SK-N-SH (cell line): ENCODE measurements around the gene PSMG3. TPM values are rescaled to one million over a fixed set of nuclear protein-coding genes. Genes with fewer than 3 reads are reported as not detected.

Source experiments
- CTCF ChIA-PET: fragments of 300-600, 350-600 bp; formaldehyde crosslinking; extraction: SDS; loops from one replicate; lab custom pipeline; 2021; lab: Yijun Ruan, JAX
- POLR2A ChIA-PET: fragments of 350-600 bp; sonication (Branson Sonifier 250); formaldehyde crosslinking; extraction: SDS; loops from one replicate; lab custom pipeline; 2020; ENCODE audit warnings: antibody characterized with exemption, inconsistent platforms; lab: Yijun Ruan, JAX
- DNase-seq: peaks from one replicate; pipeline ENCODE4 v3.0.0; 2012
- H2AFZ ChIP-seq: fragments of 200-600 bp; sonication (generic); 2 replicates; pipeline ENCODE4 v1.8.1; 2016; ENCODE audit warnings: antibody characterized with exemption, mild to moderate bottlenecking, low read depth
- H3F3A ChIP-seq: fragments of 200-600 bp; sonication (generic); replicated peaks from 2 replicates; pipeline ENCODE3; 2016; ENCODE audit warnings: antibody characterized with exemption, mild to moderate bottlenecking; ENCODE audit not compliant: insufficient read depth
- H3K27ac ChIP-seq, 2 experiments: fragments of 200-500 bp in 1 of 2; fragments of 200-600 bp in 1 of 2; sonication (Bioruptor generic) in 1 of 2; sonication (generic), shearing (Covaris generic) in 1 of 2; 2 replicates each; pipeline versions ENCODE4 v1.5.1 to v1.6.1; 2014 to 2016; ENCODE audit warnings: low read depth in 2 of 2, inconsistent platforms in 1 of 2, low read length in 1 of 2, mild to moderate bottlenecking in 1 of 2, mixed read lengths in 1 of 2
- H3K27me3 ChIP-seq: fragments of 200-600 bp; sonication (generic), shearing (Covaris generic); 2 replicates; pipeline ENCODE4 v1.6.1; 2016; ENCODE audit warnings: mixed run types; ENCODE audit not compliant: insufficient read depth
- H3K36me3 ChIP-seq, 2 experiments: fragments of 200-500 bp in 1 of 2; fragments of 200-600 bp in 1 of 2; sonication (Bioruptor generic) in 1 of 2; sonication (generic) in 1 of 2; replicated peaks in 1 of 2; 2 replicates each; pipeline versions ENCODE3 to v1.5.1; 2014 to 2016; ENCODE audit warnings: low read length in 1 of 2, mild to moderate bottlenecking in 1 of 2; ENCODE audit not compliant: insufficient read depth in 2 of 2, control insufficient read depth in 1 of 2
- H3K4me1 ChIP-seq, 2 experiments: fragments of 200-500 bp in 1 of 2; fragments of 200-600 bp in 1 of 2; sonication (Bioruptor generic) in 1 of 2; sonication (generic), shearing (Covaris generic) in 1 of 2; 2 replicates each; pipeline versions ENCODE4 v1.5.1 to v1.6.1; 2014 to 2016; ENCODE audit warnings: low read depth in 1 of 2, low read length in 1 of 2, mixed run types in 1 of 2; ENCODE audit not compliant: insufficient read depth in 2 of 2, control insufficient read depth in 1 of 2
- H3K4me2 ChIP-seq: fragments of 200-600 bp; sonication (generic), shearing (Covaris generic); 2 replicates; pipeline ENCODE4 v1.6.1; 2017; ENCODE audit warnings: mixed run types
- H3K4me3 ChIP-seq, 2 experiments: fragments of 200-500 bp in 1 of 2; fragments of 200-600 bp in 1 of 2; sonication (Bioruptor generic) in 1 of 2; sonication (generic), shearing (Covaris generic) in 1 of 2; 2 replicates each; pipeline versions ENCODE4 v1.5.1 to v1.8.1; 2014 to 2016; ENCODE audit warnings: low read depth in 2 of 2, inconsistent platforms in 1 of 2, low read length in 1 of 2, mild to moderate bottlenecking in 1 of 2, mixed read lengths in 1 of 2, moderate library complexity in 1 of 2
- H3K79me2 ChIP-seq: fragments of 200-600 bp; sonication (generic); 2 replicates; pipeline ENCODE4 v1.8.1; 2017; ENCODE audit warnings: mild to moderate bottlenecking; ENCODE audit not compliant: insufficient read depth
- H3K9ac ChIP-seq: fragments of 200-600 bp; sonication (generic); 2 replicates; pipeline ENCODE4 v1.6.1; 2017; ENCODE audit warnings: mixed run types
- H3K9me2 ChIP-seq: fragments of 200-600 bp; sonication (generic); 2 replicates; pipeline ENCODE4 v1.6.1; 2017; ENCODE audit warnings: mixed run types
- H3K9me3 ChIP-seq: fragments of 200-600 bp; sonication (generic); 2 replicates; pipeline ENCODE4 v1.6.1; 2017; ENCODE audit warnings: mixed run types, mild to moderate bottlenecking, moderate library complexity
- H4K20me1 ChIP-seq: fragments of 200-600 bp; sonication (generic); 2 replicates; pipeline ENCODE4 v1.6.1; 2017; ENCODE audit warnings: mild to moderate bottlenecking, mixed run types; ENCODE audit not compliant: insufficient read depth
- ELF1 ChIP-seq: IDR thresholded peaks from 2 replicates; pipeline ENCODE4 v1.4.0; 2012
- EP300 ChIP-seq, 2 experiments: IDR thresholded peaks; 2 replicates each; pipeline versions ENCODE4 v1.4.0 to v1.6.1; 2012; ENCODE audit warnings: borderline replicate concordance in 1 of 2, low read depth in 1 of 2, low read length in 1 of 2
- FOXM1 ChIP-seq: IDR thresholded peaks from 2 replicates; pipeline ENCODE4 v1.4.0; 2012; ENCODE audit warnings: low read depth, mild to moderate bottlenecking
- MEF2A ChIP-seq: IDR thresholded peaks from 2 replicates; pipeline ENCODE4 v1.4.0; 2012; ENCODE audit warnings: low read depth, borderline replicate concordance
- MXI1 ChIP-seq: IDR thresholded peaks from 2 replicates; pipeline ENCODE4 v1.6.1; 2012; ENCODE audit warnings: mild to moderate bottlenecking, low read depth, low read length, improper control_type of control experiment
- NFIC ChIP-seq: IDR thresholded peaks from 2 replicates; pipeline ENCODE4 v1.4.0; 2012; ENCODE audit warnings: borderline replicate concordance
- RAD21 ChIP-seq: IDR thresholded peaks from 2 replicates; pipeline ENCODE4 v1.6.1; 2012; ENCODE audit warnings: mild to moderate bottlenecking, low read length
- RCOR1 ChIP-seq: fragments of 150-350 bp; IDR thresholded peaks from 2 replicates; pipeline ENCODE4 v1.6.1; 2017; ENCODE audit warnings: antibody characterized with exemption, low read length
- RFX5 ChIP-seq: IDR thresholded peaks from 2 replicates; pipeline ENCODE4 v1.6.1; 2012; ENCODE audit warnings: mild to moderate bottlenecking, improper control_type of control experiment, low read length
- SIN3A ChIP-seq: IDR thresholded peaks from 2 replicates; pipeline ENCODE4 v1.6.1; 2012; ENCODE audit warnings: low read depth, mild to moderate bottlenecking, low read length, moderate library complexity, borderline replicate concordance
- SMC3 ChIP-seq: IDR thresholded peaks from 2 replicates; pipeline ENCODE4 v1.6.1; 2012; ENCODE audit warnings: low read depth, low read length, improper control_type of control experiment
- TEAD4 ChIP-seq: IDR thresholded peaks from 2 replicates; pipeline ENCODE4 v1.4.0; 2012; ENCODE audit warnings: mild to moderate bottlenecking, borderline replicate concordance; ENCODE audit not compliant: insufficient read depth
- YY1 ChIP-seq: IDR thresholded peaks from 2 replicates; pipeline ENCODE4 v1.4.0; 2012; ENCODE audit warnings: low read depth, mild to moderate bottlenecking
- WGBS: methylation state at CpG from one replicate; pipeline ENCODE4 v1.1.6; 2017; ENCODE audit warnings: low lambda C conversion rate; 5-methylcytosine and 5-hydroxymethylcytosine counted together
- polyA plus RNA-seq, 3 experiments: library from polyadenylated mRNA; depleted of rRNA; stranded (reverse); fragments of >200 nt; gene quantifications; 2 replicates each; pipeline ENCODE4 v1.2.3, GENCODE V29; 2012
- TF ChIP-seq, protein P1 (sequence below): IDR thresholded peaks from 2 replicates; pipeline ENCODE4; 2012
- TF ChIP-seq, protein P2 (sequence below): IDR thresholded peaks from 2 replicates; pipeline ENCODE4 v1.4.0; 2012; ENCODE audit warnings: low read depth, borderline replicate concordance
- TF ChIP-seq, protein P3 (sequence below): fragments of 200-600 bp; sonication (generic); IDR thresholded peaks from 2 replicates; pipeline ENCODE4 v1.6.1; 2017; ENCODE audit warnings: antibody characterized with exemption, mild to moderate bottlenecking, moderate library complexity

Gene PSMG3
- polyA plus RNA-seq, 1 of the 3 experiments (the other 2 are of a cell fraction) = 109 TPM

DNA sequence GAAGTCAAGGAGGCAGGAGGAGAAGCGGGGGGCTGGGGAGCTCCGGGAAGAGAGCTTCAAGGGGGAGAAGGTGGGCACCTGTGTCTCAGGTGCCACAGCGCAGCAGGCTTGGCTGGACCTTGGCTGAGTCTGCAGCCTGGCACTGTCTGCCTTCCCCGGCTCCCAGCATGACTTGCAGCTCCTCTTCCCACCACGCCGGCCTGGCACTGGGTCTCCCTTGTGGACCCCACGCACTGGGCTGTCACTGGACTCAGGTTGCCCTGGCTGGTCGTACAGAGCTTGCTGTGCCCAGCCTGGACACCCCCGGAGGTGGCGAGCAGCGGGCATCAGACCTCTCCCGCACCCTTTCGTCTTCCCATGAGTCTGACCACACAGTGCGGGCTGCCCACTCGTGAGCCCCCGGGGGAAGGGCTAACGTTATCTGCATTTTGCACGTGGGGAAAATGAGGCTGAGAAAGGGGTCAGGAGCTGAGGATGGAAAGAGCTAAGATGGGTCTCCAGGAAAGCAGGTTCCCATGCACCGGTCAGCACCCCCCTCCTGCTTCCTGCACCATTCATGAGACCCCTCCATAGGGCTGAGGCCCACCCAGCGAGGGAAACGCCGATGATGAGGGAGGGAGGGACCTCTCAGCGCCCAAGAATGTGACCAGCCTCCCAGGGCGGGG, 40.3 kb upstream of the PSMG3 start:
- Histone ChIP-seq H3K79me2 (no peaks in the 10 kb centered on the region), H2AFZ (no peak overlapping the region), H3K9me3 (no peaks in the 10 kb centered on the region), H3K4me3 (no peak overlapping the region), H3K27me3 (0 out of 2 replicates have a peak, but pooled peaks cover 4% of the 10 kb centered on the region), H3K9ac (no peak overlapping the region), H4K20me1 (no peaks in the 10 kb centered on the region), H3K36me3 (no peaks in the 10 kb centered on the region), H3F3A (no peaks in the 10 kb centered on the region), H3K4me1 (peaks cover 0 to 21% of the 10 kb centered on the region in 2 experiments; a peak in 1 of 4 replicates), H3K9me2 (no peaks in the 10 kb centered on the region), H3K27ac (no peak overlapping the region; a peak in 1 of 4 replicates), H3K4me2 (no peak overlapping the region)
- TF ChIP-seq, protein P1, sequence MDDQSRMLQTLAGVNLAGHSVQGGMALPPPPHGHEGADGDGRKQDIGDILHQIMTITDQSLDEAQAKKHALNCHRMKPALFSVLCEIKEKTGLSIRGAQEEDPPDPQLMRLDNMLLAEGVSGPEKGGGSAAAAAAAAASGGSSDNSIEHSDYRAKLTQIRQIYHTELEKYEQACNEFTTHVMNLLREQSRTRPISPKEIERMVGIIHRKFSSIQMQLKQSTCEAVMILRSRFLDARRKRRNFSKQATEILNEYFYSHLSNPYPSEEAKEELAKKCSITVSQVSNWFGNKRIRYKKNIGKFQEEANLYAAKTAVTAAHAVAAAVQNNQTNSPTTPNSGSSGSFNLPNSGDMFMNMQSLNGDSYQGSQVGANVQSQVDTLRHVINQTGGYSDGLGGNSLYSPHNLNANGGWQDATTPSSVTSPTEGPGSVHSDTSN = no peak
- TF ChIP-seq MEF2A (no peak), YY1 (no peak), ELF1 (no peak), RFX5 (no peak), RAD21 (no peak), RCOR1 (no peak), EP300 (IDR thresholded peaks at IDR 0.05; ENCODE audit: borderline replicate concordance in 1 of 2, low read depth in 1 of 2, low read length in 1 of 2) (no peak), SMC3 (no peak), NFIC (no peak), SIN3A (no peak), FOXM1 (no peak), MXI1 (no peak), TEAD4 (no peak)
- TF ChIP-seq, protein P2, sequence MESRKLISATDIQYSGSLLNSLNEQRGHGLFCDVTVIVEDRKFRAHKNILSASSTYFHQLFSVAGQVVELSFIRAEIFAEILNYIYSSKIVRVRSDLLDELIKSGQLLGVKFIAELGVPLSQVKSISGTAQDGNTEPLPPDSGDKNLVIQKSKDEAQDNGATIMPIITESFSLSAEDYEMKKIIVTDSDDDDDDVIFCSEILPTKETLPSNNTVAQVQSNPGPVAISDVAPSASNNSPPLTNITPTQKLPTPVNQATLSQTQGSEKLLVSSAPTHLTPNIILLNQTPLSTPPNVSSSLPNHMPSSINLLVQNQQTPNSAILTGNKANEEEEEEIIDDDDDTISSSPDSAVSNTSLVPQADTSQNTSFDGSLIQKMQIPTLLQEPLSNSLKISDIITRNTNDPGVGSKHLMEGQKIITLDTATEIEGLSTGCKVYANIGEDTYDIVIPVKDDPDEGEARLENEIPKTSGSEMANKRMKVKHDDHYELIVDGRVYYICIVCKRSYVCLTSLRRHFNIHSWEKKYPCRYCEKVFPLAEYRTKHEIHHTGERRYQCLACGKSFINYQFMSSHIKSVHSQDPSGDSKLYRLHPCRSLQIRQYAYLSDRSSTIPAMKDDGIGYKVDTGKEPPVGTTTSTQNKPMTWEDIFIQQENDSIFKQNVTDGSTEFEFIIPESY = no peak
- TF ChIP-seq, protein P3, sequence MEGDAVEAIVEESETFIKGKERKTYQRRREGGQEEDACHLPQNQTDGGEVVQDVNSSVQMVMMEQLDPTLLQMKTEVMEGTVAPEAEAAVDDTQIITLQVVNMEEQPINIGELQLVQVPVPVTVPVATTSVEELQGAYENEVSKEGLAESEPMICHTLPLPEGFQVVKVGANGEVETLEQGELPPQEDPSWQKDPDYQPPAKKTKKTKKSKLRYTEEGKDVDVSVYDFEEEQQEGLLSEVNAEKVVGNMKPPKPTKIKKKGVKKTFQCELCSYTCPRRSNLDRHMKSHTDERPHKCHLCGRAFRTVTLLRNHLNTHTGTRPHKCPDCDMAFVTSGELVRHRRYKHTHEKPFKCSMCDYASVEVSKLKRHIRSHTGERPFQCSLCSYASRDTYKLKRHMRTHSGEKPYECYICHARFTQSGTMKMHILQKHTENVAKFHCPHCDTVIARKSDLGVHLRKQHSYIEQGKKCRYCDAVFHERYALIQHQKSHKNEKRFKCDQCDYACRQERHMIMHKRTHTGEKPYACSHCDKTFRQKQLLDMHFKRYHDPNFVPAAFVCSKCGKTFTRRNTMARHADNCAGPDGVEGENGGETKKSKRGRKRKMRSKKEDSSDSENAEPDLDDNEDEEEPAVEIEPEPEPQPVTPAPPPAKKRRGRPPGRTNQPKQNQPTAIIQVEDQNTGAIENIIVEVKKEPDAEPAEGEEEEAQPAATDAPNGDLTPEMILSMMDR = no peak
- 89% methylated on average over 24 of the region's 24 CpGs for WGBS
- ChIA-PET POLR2A (interaction anchor here (1.0 to 1.4 kb wide), 3 partner anchors 10 to 23 kb away, joined by 3 to 5 read pairs (median 4); no protein-coding TSS in a partner anchor), CTCF (interaction anchor here (1.3 to 4.1 kb wide), 2 partner anchors 14 to 54 kb away, joined by 3 to 14 read pairs; no protein-coding TSS in a partner anchor)
- DNase-seq = peak; percentile 33
